ENCODE measurements around the gene FOXE3.
A peak's percentile ranks its signal among the peaks of the same experiment; 100 is the strongest.

The FOXE3 gene

DNA sequence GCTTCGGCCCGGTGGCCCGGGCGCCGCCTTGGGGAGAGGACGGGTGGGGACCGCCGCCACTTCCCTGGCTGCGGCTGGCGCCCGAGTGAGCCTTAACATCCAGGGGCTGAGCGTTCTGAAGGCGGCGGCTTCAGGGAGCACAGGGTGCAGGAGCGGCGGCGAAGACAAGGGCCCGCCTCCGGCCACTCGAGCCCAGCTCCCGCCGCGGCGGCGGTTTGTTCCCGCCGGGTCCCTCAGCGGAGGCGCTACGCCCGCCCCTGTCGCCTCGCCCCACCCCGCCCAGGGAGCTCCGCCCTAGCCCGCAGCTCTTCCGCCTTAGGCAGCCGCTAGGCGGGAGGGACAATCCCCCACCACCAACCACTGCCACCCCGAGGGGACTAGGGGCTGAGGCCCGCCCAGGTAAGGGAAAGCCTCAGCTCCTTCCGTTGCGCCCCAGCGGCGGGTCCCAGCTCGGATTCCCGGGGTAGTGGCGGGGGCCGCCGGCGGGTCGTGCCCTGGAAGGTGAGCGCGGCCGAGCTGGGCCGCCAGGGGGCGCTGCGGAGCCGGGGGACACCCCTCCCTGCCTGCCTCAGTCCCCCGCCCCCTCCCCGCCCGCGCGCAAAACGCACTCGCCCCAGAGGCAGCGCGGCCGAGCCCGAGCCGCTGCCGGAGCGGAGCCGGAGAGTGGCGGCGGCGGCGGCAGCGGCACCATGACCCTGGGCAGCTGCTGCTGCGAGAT is 21.5 kb downstream of the FOXE3 start, which contains the start of gene FOXD2:
Gene FOXD2 (plus strand): TSS at position 598 of the 718 bp plus-strand sequence. CDS start 92 bp downstream, at position 690.
- Mint-ChIP-seq H3K4me1 (peaks cover 32% of the 10 kb centered on the region), H3K4me3 (peak within 1 kb of the TSS; percentile 92), H3K27me3 (peaks cover 19% of the 10 kb centered on the region), H3K27ac (peak within 1 kb of the TSS; percentile 65), H3K36me3 (no peaks in the 10 kb centered on the region), H3K9me3 (no peaks in the 10 kb centered on the region)

GRCh38 chr1:47438165-47439016 is 22.3 kb downstream of the FOXE3 start:
- H3K36me3 Mint-ChIP-seq = no peaks in the 10 kb centered on the region
- no peak overlapping the region for H3K27ac Mint-ChIP-seq
- H3K4me1 Mint-ChIP-seq = peaks cover 24% of the 10 kb centered on the region
- no peaks in the 10 kb centered on the region for H3K9me3 Mint-ChIP-seq
- H3K27me3 Mint-ChIP-seq = peaks cover 11% of the 10 kb centered on the region
- H3K4me3 Mint-ChIP-seq = peak overlapping the region; percentile 74

- Mint-ChIP-seq H3K36me3 (no peaks in the 10 kb centered on the region), H3K27ac (no peak overlapping the region), H3K4me3 (peak overlapping the region; percentile 15), H3K27me3 (peaks cover 8% of the 10 kb centered on the region), H3K4me1 (peaks cover 20% of the 10 kb centered on the region), H3K9me3 (no peaks in the 10 kb centered on the region)
These were observed 23.1 kb downstream of the FOXE3 start for GRCh38 chr1:47439017-47439818.

- no peaks in the 10 kb centered on the region for H3K9me3 Mint-ChIP-seq
- H3K4me1 Mint-ChIP-seq = peaks cover 22% of the 10 kb centered on the region
- no peaks in the 10 kb centered on the region for H3K36me3 Mint-ChIP-seq
- H3K27me3 Mint-ChIP-seq = peaks cover 8% of the 10 kb centered on the region
- peak overlapping the region; percentile 4 for H3K4me3 Mint-ChIP-seq
- no peak overlapping the region for H3K27ac Mint-ChIP-seq
These were observed 23.9 kb downstream of the FOXE3 start for GRCh38 chr1:47439819-47440598.

DNA sequence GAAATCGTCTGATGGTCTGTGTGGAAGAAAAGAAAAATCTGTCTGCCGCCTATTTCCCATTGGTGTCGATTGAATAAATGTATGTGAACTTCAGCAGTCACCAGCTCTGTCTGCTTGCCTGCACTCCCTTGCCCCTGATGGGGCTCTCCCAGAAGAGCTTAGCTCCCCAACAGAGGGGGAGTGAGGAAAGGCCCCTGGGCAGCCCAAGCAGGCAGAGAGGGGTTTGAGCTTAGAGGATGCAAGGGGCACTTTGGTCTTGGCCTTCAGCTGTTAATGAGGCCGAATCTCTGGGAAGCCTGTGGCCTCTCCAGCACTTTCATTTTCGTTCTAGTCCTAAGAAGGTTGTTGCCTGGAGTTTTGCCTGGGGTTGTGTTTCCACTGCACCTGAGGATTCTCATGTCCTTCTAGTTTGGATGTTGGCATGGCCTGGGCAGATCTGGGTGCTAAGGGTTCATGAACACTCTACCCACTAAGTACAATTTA is 24.6 kb downstream of the FOXE3 start:
- Mint-ChIP-seq H3K4me1 (peaks cover 23% of the 10 kb centered on the region), H3K27me3 (peaks cover 12% of the 10 kb centered on the region), H3K4me3 (no peak overlapping the region), H3K36me3 (no peaks in the 10 kb centered on the region), H3K27ac (no peak overlapping the region), H3K9me3 (no peaks in the 10 kb centered on the region)

DNA sequence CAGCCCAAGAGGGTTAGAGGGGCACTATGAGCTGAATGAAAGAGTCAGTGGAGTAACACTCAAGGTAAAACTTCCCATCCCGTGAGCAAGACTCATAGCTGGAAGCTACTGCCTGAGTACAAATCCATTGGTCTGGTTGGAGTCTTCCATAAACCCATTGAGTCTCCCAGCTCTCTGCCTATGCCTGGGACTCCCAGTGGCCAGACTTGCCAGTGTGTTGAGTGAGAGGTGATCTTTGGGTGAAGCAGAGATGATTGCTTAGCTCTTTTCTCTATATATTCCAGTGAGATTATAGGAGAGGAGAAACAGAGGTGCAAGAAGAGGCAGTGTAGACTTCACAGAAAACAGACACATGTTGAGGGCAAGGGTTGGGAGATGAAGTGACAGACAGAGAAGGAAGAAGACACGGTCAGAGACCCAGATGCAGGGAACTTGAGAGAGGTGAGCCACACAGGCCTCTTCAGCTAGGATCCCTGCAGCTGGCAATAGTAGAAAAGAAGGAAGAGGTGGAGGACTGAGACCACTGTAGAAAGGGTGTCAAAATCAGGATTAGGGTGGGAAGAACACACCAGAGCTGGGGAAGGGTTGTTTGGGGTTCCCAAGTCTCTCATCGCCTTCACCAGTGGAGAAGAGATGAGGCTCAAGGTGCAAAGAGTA is 25.5 kb downstream of the FOXE3 start:
- Mint-ChIP-seq H3K27ac (no peak overlapping the region), H3K4me3 (no peak overlapping the region), H3K4me1 (peaks cover 15% of the 10 kb centered on the region), H3K36me3 (no peaks in the 10 kb centered on the region), H3K9me3 (no peaks in the 10 kb centered on the region), H3K27me3 (peaks cover 21% of the 10 kb centered on the region)

DNA sequence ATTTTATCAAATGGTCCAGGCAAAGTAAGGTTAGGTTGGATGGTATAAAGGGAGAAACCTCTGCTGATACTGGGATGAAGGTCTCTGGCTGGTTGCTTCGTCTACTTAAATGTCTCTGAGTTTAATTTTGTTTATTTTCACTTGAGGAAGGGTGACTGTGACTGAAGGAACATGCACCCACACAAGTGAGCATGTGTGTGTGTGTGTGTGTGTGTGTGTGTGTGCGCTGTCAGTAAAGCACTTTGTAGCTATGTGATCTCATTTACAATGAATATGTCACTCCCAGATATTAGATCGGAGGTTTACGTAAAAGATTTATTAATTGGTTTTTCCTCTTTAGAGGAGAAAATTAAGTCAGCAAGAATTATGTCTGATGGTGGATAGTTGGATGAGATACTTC is 26.1 kb downstream of the FOXE3 start:
- Mint-ChIP-seq H3K4me3 (no peak overlapping the region), H3K27ac (no peak overlapping the region), H3K4me1 (peaks cover 12% of the 10 kb centered on the region), H3K9me3 (no peaks in the 10 kb centered on the region), H3K27me3 (peaks cover 27% of the 10 kb centered on the region), H3K36me3 (no peaks in the 10 kb centered on the region)

- no peak overlapping the region for H3K4me3 Mint-ChIP-seq
- no peak overlapping the region for H3K27ac Mint-ChIP-seq
- H3K9me3 Mint-ChIP-seq = no peaks in the 10 kb centered on the region
- H3K36me3 Mint-ChIP-seq = no peaks in the 10 kb centered on the region
- peaks cover 12% of the 10 kb centered on the region for H3K4me1 Mint-ChIP-seq
- peaks cover 32% of the 10 kb centered on the region for H3K27me3 Mint-ChIP-seq
These were observed 26.9 kb downstream of the FOXE3 start for GRCh38 chr1:47442842-47443529.

DNA sequence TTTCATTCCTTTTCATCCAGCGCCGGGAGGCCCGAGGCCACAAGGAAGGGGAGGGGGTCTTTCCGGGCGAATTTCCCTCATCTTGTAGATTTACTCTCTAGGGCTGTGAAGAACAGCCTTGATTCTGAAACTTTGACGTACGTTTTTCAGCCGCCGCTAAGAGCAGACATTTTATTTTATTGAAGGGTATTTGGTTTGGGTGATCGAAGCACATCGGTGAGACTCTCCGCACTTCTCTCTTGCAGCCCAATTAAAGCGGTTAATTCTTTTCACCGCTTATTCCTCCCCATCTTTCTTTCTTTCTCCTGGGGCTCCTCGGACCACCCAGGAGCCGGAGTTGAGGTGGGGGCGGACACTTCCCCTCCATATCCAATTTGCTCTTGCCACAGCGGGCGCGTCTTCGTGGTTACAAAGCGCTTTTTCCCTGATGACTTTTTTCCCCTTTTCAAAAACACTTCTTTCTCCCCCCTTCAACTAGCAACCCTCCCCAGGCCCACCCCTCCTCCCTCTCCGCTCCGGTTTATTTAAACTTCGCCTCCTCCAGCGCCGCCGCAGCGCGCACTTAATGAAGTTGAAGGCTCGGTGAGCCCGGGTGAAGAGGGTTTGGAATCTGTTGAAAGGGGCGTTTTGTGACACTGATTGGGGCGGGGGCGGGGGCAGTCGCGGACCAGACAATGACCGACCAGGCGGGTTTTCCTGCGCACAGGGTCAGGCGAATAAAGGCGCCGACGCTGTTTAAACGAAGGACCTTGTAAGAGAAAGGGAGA is 27.6 kb downstream of the FOXE3 start:
- H3K9me3 Mint-ChIP-seq = no peaks in the 10 kb centered on the region
- H3K4me1 Mint-ChIP-seq = peaks cover 12% of the 10 kb centered on the region
- peaks cover 40% of the 10 kb centered on the region for H3K27me3 Mint-ChIP-seq
- no peaks in the 10 kb centered on the region for H3K36me3 Mint-ChIP-seq
- H3K4me3 Mint-ChIP-seq = peak overlapping the region; percentile 71
- no peak overlapping the region for H3K27ac Mint-ChIP-seq

DNA sequence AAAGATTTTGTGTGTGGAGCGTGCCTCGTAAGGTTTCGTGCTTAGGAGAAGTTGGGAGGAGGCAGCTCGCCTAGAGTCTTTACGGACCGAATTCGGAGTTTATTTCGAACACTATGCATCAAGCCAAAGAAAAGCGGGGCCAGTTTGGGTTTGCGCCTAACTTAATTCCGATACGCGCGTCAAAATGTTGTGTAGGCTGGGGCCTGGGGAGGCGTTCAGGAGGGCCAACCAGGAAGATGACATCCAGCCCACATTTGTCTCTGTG is 28.1 kb downstream of the FOXE3 start:
- peak overlapping the region; percentile 71 for H3K4me3 Mint-ChIP-seq
- H3K27ac Mint-ChIP-seq = peak overlapping the region; percentile 53
- H3K36me3 Mint-ChIP-seq = no peaks in the 10 kb centered on the region
- H3K9me3 Mint-ChIP-seq = no peaks in the 10 kb centered on the region
- peaks cover 12% of the 10 kb centered on the region for H3K4me1 Mint-ChIP-seq
- H3K27me3 Mint-ChIP-seq = peaks cover 45% of the 10 kb centered on the region

GRCh38 chr1:47444562-47445465 is 28.7 kb downstream of the FOXE3 start:
- peak overlapping the region; percentile 53 for H3K27ac Mint-ChIP-seq
- no peaks in the 10 kb centered on the region for H3K36me3 Mint-ChIP-seq
- peak overlapping the region; percentile 71 for H3K4me3 Mint-ChIP-seq
- H3K9me3 Mint-ChIP-seq = no peaks in the 10 kb centered on the region
- peaks cover 12% of the 10 kb centered on the region for H3K4me1 Mint-ChIP-seq
- peaks cover 45% of the 10 kb centered on the region for H3K27me3 Mint-ChIP-seq

DNA sequence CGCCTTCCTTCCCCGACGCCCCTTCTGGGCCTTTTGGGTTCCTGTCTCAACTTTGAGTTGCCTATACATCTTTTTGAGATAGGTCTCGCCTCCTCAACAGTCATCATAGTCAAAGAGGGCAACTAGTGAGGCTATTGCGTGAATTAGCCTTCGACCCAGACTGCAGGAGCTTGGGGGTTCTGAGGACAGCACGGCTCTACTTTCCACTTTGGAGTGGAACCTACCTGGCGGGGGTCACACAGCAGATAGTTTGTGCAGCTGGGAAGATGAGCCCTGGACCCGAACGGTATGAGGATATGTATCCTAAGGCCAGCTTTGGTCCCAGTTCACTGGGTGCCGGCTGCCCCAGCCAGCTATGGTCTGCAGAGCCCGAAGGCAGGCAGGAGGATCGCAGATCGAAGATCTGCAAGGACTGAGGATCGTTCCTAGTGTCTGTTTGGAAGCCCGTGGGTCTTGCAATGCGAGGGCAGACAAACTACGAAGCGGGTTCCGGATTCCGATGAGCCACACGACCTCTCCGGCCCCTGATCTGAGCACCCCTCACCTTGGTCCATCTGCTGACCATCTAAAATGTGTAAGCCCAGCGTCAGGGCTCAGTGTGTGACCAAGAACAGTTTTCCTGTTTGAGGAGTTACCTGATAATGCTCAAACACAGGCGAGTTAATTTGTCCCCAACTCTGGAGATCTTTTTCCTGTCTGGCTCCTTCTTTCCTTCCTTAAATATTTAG is 29.9 kb downstream of the FOXE3 start:
- H3K9me3 Mint-ChIP-seq = no peaks in the 10 kb centered on the region
- no peaks in the 10 kb centered on the region for H3K36me3 Mint-ChIP-seq
- peaks cover 12% of the 10 kb centered on the region for H3K4me1 Mint-ChIP-seq
- peaks cover 50% of the 10 kb centered on the region for H3K27me3 Mint-ChIP-seq
- H3K27ac Mint-ChIP-seq = no peak overlapping the region
- no peak overlapping the region for H3K4me3 Mint-ChIP-seq

All from activated naive CD4-positive, alpha-beta T cell treated with anti-CD3 and anti-CD28 coated beads, Interleukin-2, amount 50 U/mL, for 24 hours (primary cell).